H9 (cell line): ENCODE measurements around the gene NTRK2. TPM values are rescaled to one million over a fixed set of nuclear protein-coding genes. Genes with fewer than 3 reads are reported as not detected.

Experiments
- DNase-seq: peaks from one replicate; pipeline ENCODE4 v3.0.0-alpha.2; 2017
- H2AFZ ChIP-seq: one replicate; pipeline ENCODE4 v1.6.1; 2013; ENCODE audit warnings: mild to moderate bottlenecking, low read length, control low read depth, moderate library complexity
- H2AK5ac ChIP-seq: 2 replicates; pipeline ENCODE4 v1.6.1; 2013; ENCODE audit warnings: low read length, control low read depth, mixed read lengths; ENCODE audit not compliant: insufficient read length
- H2BK120ac ChIP-seq: one replicate; pipeline ENCODE4 v1.6.1; 2013; ENCODE audit warnings: low read depth, mild to moderate bottlenecking, low read length, control low read depth, inconsistent platforms; ENCODE audit not compliant: poor library complexity, severe bottlenecking
- H2BK12ac ChIP-seq: 2 replicates; pipeline ENCODE4 v1.6.1; 2013; ENCODE audit warnings: low read length, control low read depth, mixed read lengths, low read depth; ENCODE audit not compliant: insufficient read length
- H2BK15ac ChIP-seq: 2 replicates; pipeline ENCODE4 v1.6.1; 2013; ENCODE audit warnings: low read depth, low read length, control low read depth
- H2BK20ac ChIP-seq: one replicate; pipeline ENCODE4 v1.6.1; 2013; ENCODE audit warnings: low read depth, mild to moderate bottlenecking, low read length, control low read depth, inconsistent platforms; ENCODE audit not compliant: poor library complexity, severe bottlenecking
- H2BK5ac ChIP-seq: 2 replicates; pipeline ENCODE4 v1.6.1; 2013; ENCODE audit warnings: low read length, control low read depth, mixed read lengths; ENCODE audit not compliant: insufficient read length
- H3K14ac ChIP-seq: 2 replicates; pipeline ENCODE4 v1.6.1; 2013; ENCODE audit warnings: low read length, control low read depth; ENCODE audit not compliant: insufficient read depth
- H3K18ac ChIP-seq: 2 replicates; pipeline ENCODE4 v1.6.1; 2013; ENCODE audit warnings: low read depth, mild to moderate bottlenecking, mixed read lengths, low read length, control low read depth; ENCODE audit not compliant: insufficient read length
- H3K23ac ChIP-seq: 2 replicates; pipeline ENCODE4 v1.6.1; 2013; ENCODE audit warnings: low read length, control low read depth, mixed read lengths, low read depth; ENCODE audit not compliant: insufficient read length
- H3K23me2 ChIP-seq: 2 replicates; pipeline ENCODE4 v1.6.1; 2013; ENCODE audit warnings: low read depth, mild to moderate bottlenecking, mixed read lengths, low read length, control low read depth; ENCODE audit not compliant: insufficient read length, poor library complexity, severe bottlenecking
- H3K27ac ChIP-seq: 2 replicates; pipeline ENCODE4 v1.5.1; 2013; ENCODE audit warnings: low read length, control low read depth, mixed read lengths, low read depth; ENCODE audit not compliant: insufficient read length
- H3K27me3 ChIP-seq: 2 replicates; pipeline ENCODE4 v1.6.1; 2013; ENCODE audit warnings: low read length, control low read depth, inconsistent platforms; ENCODE audit not compliant: insufficient read depth
- H3K4ac ChIP-seq: 2 replicates; pipeline ENCODE4 v1.6.1; 2013; ENCODE audit warnings: low read depth, mild to moderate bottlenecking, control low read depth, inconsistent platforms, low read length, moderate library complexity
- H3K4me1 ChIP-seq: 2 replicates; pipeline ENCODE4 v1.6.1; 2013; ENCODE audit warnings: low read length, control low read depth, inconsistent platforms; ENCODE audit not compliant: insufficient read depth
- H3K4me2 ChIP-seq: 2 replicates; pipeline ENCODE4 v1.6.1; 2013; ENCODE audit warnings: low read length, control low read depth, mixed read lengths; ENCODE audit not compliant: insufficient read length, insufficient read depth
- H3K56ac ChIP-seq: 2 replicates; pipeline ENCODE4 v1.6.1; 2013; ENCODE audit warnings: low read depth, mild to moderate bottlenecking, mixed read lengths, low read length, control low read depth; ENCODE audit not compliant: insufficient read length
- H3K79me1 ChIP-seq: 2 replicates; pipeline ENCODE4 v1.6.1; 2013; ENCODE audit warnings: low read depth, mild to moderate bottlenecking, moderate library complexity, low read length, control low read depth, inconsistent platforms; ENCODE audit not compliant: insufficient read depth, poor library complexity, severe bottlenecking
- H3K79me2 ChIP-seq: 2 replicates; pipeline ENCODE4 v1.6.1; 2013; ENCODE audit warnings: low read length, control low read depth, inconsistent platforms; ENCODE audit not compliant: insufficient read depth
- H3K9ac ChIP-seq: 2 replicates; pipeline ENCODE4 v1.6.1; 2013; ENCODE audit warnings: low read length, control low read depth, mixed read lengths; ENCODE audit not compliant: insufficient read length; ENCODE audit errors: extremely low read depth
- H3K9me3 ChIP-seq: one replicate; pipeline ENCODE4 v1.6.1; 2013; ENCODE audit warnings: low read depth, low read length, inconsistent platforms; ENCODE audit not compliant: control insufficient read depth
- H3T11ph ChIP-seq: one replicate; pipeline ENCODE4 v1.6.1; 2013; ENCODE audit warnings: mild to moderate bottlenecking, low read length, control low read depth, inconsistent platforms
- H4K20me1 ChIP-seq: one replicate; pipeline ENCODE4 v1.6.1; 2013; ENCODE audit not compliant: control insufficient read depth, insufficient read length, insufficient read depth
- H4K5ac ChIP-seq: 2 replicates; pipeline ENCODE4 v1.6.1; 2013; ENCODE audit warnings: low read depth, mild to moderate bottlenecking, mixed read lengths, low read length, control low read depth; ENCODE audit not compliant: insufficient read length
- H4K8ac ChIP-seq: replicated peaks from 2 replicates; pipeline ENCODE4 v1.6.1; 2013; ENCODE audit warnings: low read length, control low read depth, mixed read lengths, low read depth; ENCODE audit not compliant: insufficient read length
- H4K91ac ChIP-seq: 2 replicates; pipeline ENCODE4 v1.6.1; 2013; ENCODE audit warnings: low read depth, mild to moderate bottlenecking, moderate library complexity, mixed read lengths, low read length, control low read depth; ENCODE audit not compliant: insufficient read length
- H3K27ac Mint-ChIP-seq, 3 experiments: 2 replicates in 2 of 3; 3 replicates in 1 of 3; pipeline ENCODE4 v1.8.0; 2020 to 2021; ENCODE audit warnings: mixed read lengths in 3 of 3, mild to moderate bottlenecking in 1 of 3, moderate library complexity in 1 of 3
- H3K27me3 Mint-ChIP-seq: 2 replicates; pipeline ENCODE4 v1.8.0; 2021; ENCODE audit warnings: low read depth, mild to moderate bottlenecking, moderate library complexity, mixed read lengths
- H3K36me3 Mint-ChIP-seq, 3 experiments: 2 replicates in 2 of 3; 3 replicates in 1 of 3; pipeline ENCODE4 v1.8.0; 2020 to 2021; ENCODE audit warnings: low read depth in 3 of 3, mixed read lengths in 3 of 3; ENCODE audit not compliant: insufficient read depth in 1 of 3
- H3K4me1 Mint-ChIP-seq, 2 experiments: 2 replicates each; pipeline ENCODE4 v1.8.0; 2020; ENCODE audit warnings: mixed read lengths in 2 of 2
- H3K4me3 Mint-ChIP-seq, 2 experiments: 2 replicates in 1 of 2; 3 replicates in 1 of 2; pipeline ENCODE4 v1.8.0; 2020 to 2021; ENCODE audit warnings: mild to moderate bottlenecking in 2 of 2, mixed read lengths in 2 of 2, moderate library complexity in 1 of 2
- H3K9me3 Mint-ChIP-seq, 2 experiments: 2 replicates in 1 of 2; 3 replicates in 1 of 2; pipeline ENCODE4 v1.8.0; 2020; ENCODE audit warnings: mild to moderate bottlenecking in 2 of 2, mixed read lengths in 2 of 2, moderate library complexity in 1 of 2
- WGBS: extraction: QIAGEN DNeasy Blood & Tissue Kit; methylation state at CpG from one replicate; pipeline ENCODE4 v1.1.7; 2013; ENCODE audit warnings: missing lambda C conversion rate, low lambda C conversion rate, mixed read lengths; ENCODE audit not compliant: insufficient read length; ENCODE audit errors: extremely low coverage; 5-methylcytosine and 5-hydroxymethylcytosine counted together
- total RNA-seq: library from RNA; stranded (reverse); gene quantifications from 2 replicates; pipeline ENCODE4 v1.2.1, GENCODE V29; 2021
- TF ChIP-seq, protein P1 (sequence below): fragments of 200-600 bp; sonication (generic); conservative IDR thresholded peaks from 3 replicates; pipeline ENCODE4 v1.8.0; 2021; ENCODE audit warnings: antibody characterized with exemption, mild to moderate bottlenecking

The NTRK2 gene
- total RNA-seq, 1 experiment from 2014 or later, result 0.02 TPM

GRCh38 chr9:84677080-84677479 is 7.6 kb downstream of the NTRK2 start:
- no peaks in the 10 kb centered on the region for H3K36me3 Mint-ChIP-seq
- no peak overlapping the region for H3K9ac ChIP-seq
- no peak overlapping the region for H3K4me2 ChIP-seq
- H3K23ac ChIP-seq, result no peak overlapping the region
- no peak overlapping the region for H2BK5ac ChIP-seq
- 0 out of 4 replicates have a peak, but pooled peaks cover 0 to 2% of the 10 kb centered on the region in 2 experiments for H3K4me1 Mint-ChIP-seq
- H3K23me2 ChIP-seq, result no peaks in the 10 kb centered on the region
- no CpG with 5 or more reads among the region's 5 CpGs for WGBS
- H2BK120ac ChIP-seq, result no peak overlapping the region
- no peak overlapping the region for H3K14ac ChIP-seq
- H3K4ac ChIP-seq, result no peak overlapping the region
- H2AK5ac ChIP-seq, result no peak overlapping the region
- H2BK15ac ChIP-seq, result no peak overlapping the region
- peaks cover under 1% of the 10 kb centered on the region; the same call in 1 of the 2 replicates for H3K27me3 ChIP-seq
- no peaks in the 10 kb centered on the region for H4K20me1 ChIP-seq
- no peak overlapping the region for H4K8ac ChIP-seq
- H3K4me1 ChIP-seq, result no peaks in the 10 kb centered on the region
- no peak for DNase-seq
- peaks cover 31% of the 10 kb centered on the region for H3K27me3 Mint-ChIP-seq
- H3K9me3 ChIP-seq, result no peaks in the 10 kb centered on the region
- no peaks in the 10 kb centered on the region for H3K79me2 ChIP-seq
- no peak overlapping the region for H4K91ac ChIP-seq
- H3T11ph ChIP-seq, result no peak overlapping the region
- H2BK12ac ChIP-seq, result no peak overlapping the region
- no peaks in the 10 kb centered on the region for H3K9me3 Mint-ChIP-seq
- H3K18ac ChIP-seq, result no peak overlapping the region
- H3K4me3 Mint-ChIP-seq, result no peak overlapping the region
- no peak overlapping the region for H2AFZ ChIP-seq
- TF ChIP-seq, protein P1, sequence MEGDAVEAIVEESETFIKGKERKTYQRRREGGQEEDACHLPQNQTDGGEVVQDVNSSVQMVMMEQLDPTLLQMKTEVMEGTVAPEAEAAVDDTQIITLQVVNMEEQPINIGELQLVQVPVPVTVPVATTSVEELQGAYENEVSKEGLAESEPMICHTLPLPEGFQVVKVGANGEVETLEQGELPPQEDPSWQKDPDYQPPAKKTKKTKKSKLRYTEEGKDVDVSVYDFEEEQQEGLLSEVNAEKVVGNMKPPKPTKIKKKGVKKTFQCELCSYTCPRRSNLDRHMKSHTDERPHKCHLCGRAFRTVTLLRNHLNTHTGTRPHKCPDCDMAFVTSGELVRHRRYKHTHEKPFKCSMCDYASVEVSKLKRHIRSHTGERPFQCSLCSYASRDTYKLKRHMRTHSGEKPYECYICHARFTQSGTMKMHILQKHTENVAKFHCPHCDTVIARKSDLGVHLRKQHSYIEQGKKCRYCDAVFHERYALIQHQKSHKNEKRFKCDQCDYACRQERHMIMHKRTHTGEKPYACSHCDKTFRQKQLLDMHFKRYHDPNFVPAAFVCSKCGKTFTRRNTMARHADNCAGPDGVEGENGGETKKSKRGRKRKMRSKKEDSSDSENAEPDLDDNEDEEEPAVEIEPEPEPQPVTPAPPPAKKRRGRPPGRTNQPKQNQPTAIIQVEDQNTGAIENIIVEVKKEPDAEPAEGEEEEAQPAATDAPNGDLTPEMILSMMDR, result no peak
- no peak overlapping the region for H3K56ac ChIP-seq
- H3K27ac ChIP-seq, result no peak overlapping the region
- H2BK20ac ChIP-seq, result no peak overlapping the region
- no peaks in the 10 kb centered on the region for H3K79me1 ChIP-seq
- no peak overlapping the region for H3K27ac Mint-ChIP-seq
- no peak overlapping the region for H4K5ac ChIP-seq
